Measurements from ENCODE around the gene CHST8.

Gene CHST8

DNA sequence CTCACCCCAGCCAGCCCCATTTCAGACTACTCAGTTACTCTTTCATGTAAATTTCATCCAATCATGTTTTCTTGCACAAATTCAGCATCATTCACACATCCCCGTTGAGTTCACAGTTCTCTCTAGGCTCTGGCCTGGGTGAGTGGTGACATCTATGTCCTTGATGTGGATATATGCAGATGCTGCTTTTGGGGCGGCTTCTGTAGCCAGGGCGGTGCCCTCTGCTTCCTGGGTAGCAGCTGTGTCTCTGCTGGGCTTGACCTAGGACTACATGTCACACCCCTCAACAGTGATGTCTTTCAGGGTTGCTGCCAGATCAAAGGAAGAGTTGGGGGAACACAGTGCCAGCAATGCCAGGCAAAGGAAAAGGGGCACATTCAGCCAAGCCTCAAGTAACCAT, 106.4 kb downstream of the CHST8 start:
- peaks cover 5 to 65% of the 10 kb centered on the region in 2 donors for H3K27me3 Mint-ChIP-seq
- no peaks in the 10 kb centered on the region for H3K36me3 Mint-ChIP-seq (ENCODE audit: insufficient read depth)
- H3K9me3 Mint-ChIP-seq: no peaks in the 10 kb centered on the region
- H3K27ac Mint-ChIP-seq: no peak overlapping the region
- ATAC-seq (replicated peaks) (no peak), DNase-seq (no peak)
- no peaks in the 10 kb centered on the region for H3K4me1 Mint-ChIP-seq (ENCODE audit: low read depth in 2 of 2)
- no peak overlapping the region for H3K4me3 Mint-ChIP-seq

DNA sequence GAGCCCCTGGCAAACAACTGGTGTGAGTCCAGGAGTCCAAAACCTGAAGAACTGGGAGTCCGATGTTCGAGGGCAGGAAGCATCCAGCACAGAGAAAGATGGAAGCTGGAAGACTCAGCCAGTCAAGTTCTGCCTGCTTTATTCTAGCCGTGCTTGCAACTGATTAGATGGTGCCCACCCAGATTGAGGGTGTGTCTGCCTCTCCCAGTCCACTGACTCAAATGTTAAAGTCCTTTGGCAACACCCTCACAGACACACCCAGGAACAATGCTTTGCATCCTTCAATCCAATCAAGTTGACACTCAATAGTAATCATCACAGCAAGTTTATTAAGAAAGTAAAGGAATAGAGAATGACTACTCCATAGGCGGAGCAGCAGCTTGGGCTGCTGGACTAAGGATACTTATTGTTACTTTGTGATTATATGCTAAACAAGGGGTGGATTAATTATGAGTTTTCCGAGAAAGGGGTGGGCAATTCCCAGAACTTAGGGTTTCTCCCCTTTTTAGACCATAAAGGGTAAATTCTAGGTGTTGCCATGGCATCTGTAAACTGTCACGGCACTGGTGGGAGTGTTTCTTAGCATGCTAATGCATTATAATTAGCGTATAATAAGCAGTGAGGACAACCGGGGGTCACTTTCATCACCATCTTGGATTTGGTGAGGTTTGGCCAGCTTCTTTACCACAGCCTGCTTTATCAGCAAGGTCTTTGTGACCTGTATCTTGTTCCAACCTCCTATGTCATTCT, 109.3 kb downstream of the CHST8 start:
- no peaks in the 10 kb centered on the region for H3K4me1 Mint-ChIP-seq (ENCODE audit: low read depth in 2 of 2)
- no peak overlapping the region for H3K27ac Mint-ChIP-seq
- no peaks in the 10 kb centered on the region for H3K36me3 Mint-ChIP-seq (ENCODE audit: insufficient read depth)
- no peaks in the 10 kb centered on the region for H3K9me3 Mint-ChIP-seq
- no peak for ATAC-seq (replicated peaks)
- no peak for DNase-seq
- H3K27me3 Mint-ChIP-seq: peaks cover 16 to 77% of the 10 kb centered on the region in 2 donors
- H3K4me3 Mint-ChIP-seq: no peak overlapping the region

DNA sequence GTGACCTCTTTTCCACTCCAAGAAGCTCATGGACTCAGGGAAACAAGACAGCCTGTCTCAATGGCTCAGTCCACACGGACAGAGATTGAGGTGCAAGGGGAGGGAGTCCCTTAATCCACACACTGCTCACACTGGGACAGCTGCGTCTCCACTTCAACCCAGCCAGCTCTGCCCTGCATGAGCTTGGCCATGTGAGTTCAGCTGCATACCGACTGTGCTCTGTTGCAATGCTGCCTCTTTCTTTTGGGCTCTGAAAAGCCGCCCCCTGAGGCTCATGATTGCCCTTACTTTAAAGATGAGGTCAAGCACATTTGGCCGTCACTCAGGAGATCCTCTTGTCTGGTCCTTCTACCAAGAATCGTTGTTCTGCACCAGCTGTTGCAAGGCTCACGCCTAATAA, 110.1 kb downstream of the CHST8 start:
- Mint-ChIP-seq H3K27me3 (peaks cover 18 to 80% of the 10 kb centered on the region in 2 donors), H3K36me3 (ENCODE audit: insufficient read depth) (no peaks in the 10 kb centered on the region), H3K4me3 (no peak overlapping the region), H3K27ac (no peak overlapping the region), H3K4me1 (ENCODE audit: low read depth in 2 of 2) (no peaks in the 10 kb centered on the region), H3K9me3 (no peaks in the 10 kb centered on the region)
- ATAC-seq (replicated peaks) (no peak), DNase-seq (no peak)

DNA sequence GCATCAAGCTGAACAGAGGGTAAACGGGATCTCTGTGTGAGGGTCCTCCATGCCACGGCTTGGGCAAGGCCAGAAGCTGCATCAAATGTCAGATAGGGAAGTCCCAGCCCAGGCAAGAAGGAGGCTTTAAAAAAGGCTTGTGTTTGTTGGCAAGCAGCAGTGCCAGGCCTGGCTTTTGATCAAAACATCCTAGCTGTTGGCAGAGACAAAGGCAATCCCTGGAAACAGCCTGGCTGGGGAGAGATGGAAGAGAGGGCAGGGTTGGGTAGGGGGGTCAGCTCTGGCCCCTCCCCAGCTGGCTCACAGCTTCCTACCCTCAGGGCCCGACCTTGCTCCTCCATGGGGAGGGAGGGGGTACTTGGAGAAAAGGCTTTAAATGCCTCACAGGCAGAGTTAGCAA, 113.2 kb downstream of the CHST8 start:
- H3K27ac Mint-ChIP-seq: no peak overlapping the region
- H3K4me3 Mint-ChIP-seq: no peak overlapping the region
- no peak for ATAC-seq (replicated peaks)
- no peaks in the 10 kb centered on the region for H3K36me3 Mint-ChIP-seq (ENCODE audit: insufficient read depth)
- H3K9me3 Mint-ChIP-seq: no peaks in the 10 kb centered on the region
- peaks cover 40 to 74% of the 10 kb centered on the region in 2 donors for H3K27me3 Mint-ChIP-seq
- DNase-seq: no peak
- no peaks in the 10 kb centered on the region for H3K4me1 Mint-ChIP-seq (ENCODE audit: low read depth in 2 of 2)

DNA sequence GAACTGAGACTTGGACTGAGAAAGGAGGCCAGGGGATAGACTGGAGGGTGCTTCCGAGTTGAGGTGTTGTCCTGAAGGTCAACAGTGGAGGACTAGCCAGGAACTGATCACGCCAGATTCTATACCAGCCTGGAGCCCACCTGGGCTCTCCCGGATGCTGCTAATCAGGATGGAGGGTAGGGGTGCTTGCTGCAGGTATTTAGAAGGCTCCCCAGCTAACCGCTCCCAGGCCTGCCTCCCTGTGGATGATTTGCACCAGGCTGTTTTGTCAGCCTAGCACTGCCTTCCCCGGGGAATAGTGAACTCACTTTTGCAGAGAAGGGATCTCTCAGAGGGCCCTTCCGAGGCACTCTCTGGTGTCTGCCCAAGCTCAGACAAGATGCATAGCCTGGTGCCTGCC, 114.4 kb downstream of the CHST8 start:
- H3K4me3 Mint-ChIP-seq: no peak overlapping the region

DNA sequence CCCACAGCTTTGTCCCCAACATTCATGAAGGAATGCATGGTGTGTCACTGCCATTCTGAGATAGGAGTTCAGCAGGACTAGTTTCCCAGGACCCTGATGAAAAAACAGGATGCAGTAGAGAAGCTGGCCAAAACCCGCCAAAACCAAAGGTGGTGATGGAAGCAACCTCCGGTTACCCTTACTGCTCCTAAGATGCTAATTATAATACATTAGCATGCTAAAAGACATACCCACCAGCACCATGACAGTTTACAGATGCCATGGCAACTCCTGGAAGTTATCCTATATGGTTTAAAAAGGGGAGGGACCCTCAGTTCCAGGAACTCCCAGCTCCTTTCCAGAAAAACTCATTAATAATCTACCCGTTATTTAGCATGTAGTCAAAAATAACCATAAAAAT, 115.0 kb downstream of the CHST8 start:
- DNase-seq (no peak), ATAC-seq (replicated peaks) (no peak)
- H3K4me3 Mint-ChIP-seq: no peak overlapping the region
- H3K9me3 Mint-ChIP-seq: no peaks in the 10 kb centered on the region
- peaks cover 35 to 60% of the 10 kb centered on the region in 2 donors for H3K27me3 Mint-ChIP-seq
- H3K4me1 Mint-ChIP-seq (ENCODE audit: low read depth in 2 of 2): no peaks in the 10 kb centered on the region
- no peaks in the 10 kb centered on the region for H3K36me3 Mint-ChIP-seq (ENCODE audit: insufficient read depth)
- no peak overlapping the region for H3K27ac Mint-ChIP-seq

More for the DNA sequence above, 114.4 kb downstream of the CHST8 start:
- no peak for ATAC-seq (replicated peaks)
- no peak for DNase-seq
- Mint-ChIP-seq H3K4me1 (ENCODE audit: low read depth in 2 of 2) (no peaks in the 10 kb centered on the region), H3K27me3 (peaks cover 35 to 62% of the 10 kb centered on the region in 2 donors), H3K27ac (no peak overlapping the region), H3K9me3 (no peaks in the 10 kb centered on the region), H3K36me3 (ENCODE audit: insufficient read depth) (no peaks in the 10 kb centered on the region)

DNA sequence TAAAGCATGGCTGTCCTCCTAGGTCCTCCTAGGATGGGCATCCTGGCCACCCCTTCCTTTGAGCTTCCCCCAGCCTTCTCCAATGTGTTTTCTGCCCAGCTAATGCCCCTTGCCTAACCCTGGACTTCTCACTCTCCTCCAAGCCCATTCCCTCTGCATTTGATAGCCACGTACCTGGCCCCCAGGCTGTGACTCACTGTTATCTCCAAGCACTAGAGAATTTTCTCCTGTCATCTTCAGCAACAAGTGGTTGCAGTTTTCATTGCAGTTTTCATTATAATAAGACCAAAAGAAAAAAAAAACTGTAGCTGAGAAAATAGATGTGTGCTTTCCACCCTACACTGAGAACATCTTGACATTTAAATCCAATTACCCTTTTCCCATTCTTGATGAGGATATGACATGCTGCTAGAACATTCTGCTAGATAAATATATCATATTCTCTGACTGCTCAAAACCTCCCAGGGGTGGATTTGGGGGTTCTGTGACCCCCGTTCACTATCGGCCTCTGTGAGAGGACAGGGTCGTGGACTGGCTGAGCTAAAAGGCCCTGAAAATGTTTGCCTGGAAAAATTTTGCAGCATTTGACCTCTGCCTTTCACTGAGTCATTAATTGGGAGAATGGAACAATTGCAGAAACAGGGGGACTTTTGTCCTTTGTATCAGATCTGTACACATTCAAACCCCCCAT, 116.1 kb downstream of the CHST8 start:
- H3K27ac Mint-ChIP-seq: no peak overlapping the region
- H3K27me3 Mint-ChIP-seq: peaks cover 35 to 69% of the 10 kb centered on the region in 2 donors
- ATAC-seq (replicated peaks) (no peak), DNase-seq (no peak)
- H3K36me3 Mint-ChIP-seq (ENCODE audit: insufficient read depth): no peaks in the 10 kb centered on the region
- H3K4me1 Mint-ChIP-seq (ENCODE audit: low read depth in 2 of 2): no peaks in the 10 kb centered on the region
- H3K4me3 Mint-ChIP-seq: no peak overlapping the region
- no peaks in the 10 kb centered on the region for H3K9me3 Mint-ChIP-seq

DNA sequence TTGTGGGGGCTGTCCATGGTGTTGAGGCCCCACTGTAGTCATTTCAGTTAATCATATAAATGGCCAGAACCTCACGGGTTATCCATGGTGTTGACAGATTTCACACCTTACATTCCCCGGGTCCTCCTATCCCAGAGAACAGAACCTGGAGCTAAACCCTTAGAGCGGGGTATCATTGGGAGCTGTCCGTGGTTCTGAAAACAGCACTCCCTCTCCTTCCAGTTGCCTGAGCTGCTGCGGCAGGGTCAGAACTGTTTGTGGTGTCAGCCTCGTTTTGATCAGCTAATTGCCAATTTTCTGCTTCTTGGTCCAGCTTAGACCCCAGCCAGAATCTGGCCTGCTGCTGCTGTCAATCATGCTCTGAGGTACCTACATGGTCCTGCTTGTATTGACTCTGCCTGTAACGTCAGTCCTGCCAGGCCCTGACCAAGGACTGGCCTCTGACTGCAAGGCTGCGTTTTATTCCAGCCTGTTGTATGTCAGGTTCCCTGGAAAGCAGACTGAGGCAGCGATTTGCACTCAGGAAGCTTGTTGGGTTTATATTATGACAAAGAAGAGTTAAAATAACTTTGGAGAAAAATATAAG, 119.2 kb downstream of the CHST8 start:
- Mint-ChIP-seq H3K27me3 (peaks cover 25 to 67% of the 10 kb centered on the region in 2 donors), H3K4me3 (no peak overlapping the region), H3K4me1 (ENCODE audit: low read depth in 2 of 2) (no peaks in the 10 kb centered on the region), H3K27ac (no peak overlapping the region), H3K9me3 (no peaks in the 10 kb centered on the region), H3K36me3 (ENCODE audit: insufficient read depth) (no peaks in the 10 kb centered on the region)
- ATAC-seq (replicated peaks): no peak
- DNase-seq: peak in 1 of 3 experiments; percentile 1

DNA sequence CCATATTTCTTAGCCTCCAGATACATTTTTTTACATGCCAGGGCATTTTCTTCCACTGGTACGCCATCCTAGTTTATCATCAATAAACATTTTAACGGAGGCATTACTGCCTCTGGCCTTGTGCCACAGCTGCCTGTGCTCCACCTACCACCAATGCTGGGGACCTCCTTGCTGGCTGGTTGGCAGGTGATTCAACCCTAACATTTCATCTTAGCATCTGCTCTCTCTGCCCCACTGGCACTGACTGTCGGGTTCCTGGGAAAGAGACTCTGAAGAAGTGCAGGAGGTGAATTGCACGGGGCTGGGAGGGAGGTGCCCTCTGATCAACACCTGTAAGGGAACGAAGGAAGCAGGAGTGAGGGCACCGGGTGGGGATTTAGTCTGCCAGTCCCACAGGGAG, 123.5 kb downstream of the CHST8 start:
- Mint-ChIP-seq H3K27ac (no peak overlapping the region), H3K27me3 (peaks cover 26 to 73% of the 10 kb centered on the region in 2 donors), H3K4me3 (no peak overlapping the region), H3K9me3 (no peaks in the 10 kb centered on the region), H3K4me1 (ENCODE audit: low read depth in 2 of 2) (no peaks in the 10 kb centered on the region), H3K36me3 (ENCODE audit: insufficient read depth) (no peaks in the 10 kb centered on the region)
- ATAC-seq (replicated peaks) (no peak), DNase-seq (no peak)

DNA sequence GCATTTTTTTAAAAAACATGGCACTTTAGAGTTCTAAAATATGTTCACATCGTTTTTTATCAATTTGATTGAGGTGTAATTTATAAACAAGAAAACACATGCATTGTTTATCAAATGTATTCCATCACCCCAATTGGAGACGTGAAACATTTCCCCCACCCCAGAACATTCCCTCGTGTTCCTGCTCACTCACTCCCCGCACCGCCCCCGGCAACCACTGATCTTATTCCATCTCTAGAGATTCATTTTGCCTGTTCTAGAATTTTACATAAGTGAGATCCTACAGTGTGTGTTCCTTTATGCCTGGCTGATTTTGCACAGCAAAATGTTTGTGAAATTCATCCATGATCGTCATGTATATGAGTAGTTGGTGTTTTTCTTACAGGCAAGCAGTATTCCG, 124.4 kb downstream of the CHST8 start:
- H3K4me1 Mint-ChIP-seq (ENCODE audit: low read depth in 2 of 2): no peaks in the 10 kb centered on the region
- no peak overlapping the region for H3K4me3 Mint-ChIP-seq
- H3K9me3 Mint-ChIP-seq: no peaks in the 10 kb centered on the region
- ATAC-seq (replicated peaks) (no peak), DNase-seq (no peak)
- no peak overlapping the region for H3K27ac Mint-ChIP-seq
- peaks cover 26 to 73% of the 10 kb centered on the region in 2 donors for H3K27me3 Mint-ChIP-seq
- H3K36me3 Mint-ChIP-seq (ENCODE audit: insufficient read depth): no peaks in the 10 kb centered on the region

DNA sequence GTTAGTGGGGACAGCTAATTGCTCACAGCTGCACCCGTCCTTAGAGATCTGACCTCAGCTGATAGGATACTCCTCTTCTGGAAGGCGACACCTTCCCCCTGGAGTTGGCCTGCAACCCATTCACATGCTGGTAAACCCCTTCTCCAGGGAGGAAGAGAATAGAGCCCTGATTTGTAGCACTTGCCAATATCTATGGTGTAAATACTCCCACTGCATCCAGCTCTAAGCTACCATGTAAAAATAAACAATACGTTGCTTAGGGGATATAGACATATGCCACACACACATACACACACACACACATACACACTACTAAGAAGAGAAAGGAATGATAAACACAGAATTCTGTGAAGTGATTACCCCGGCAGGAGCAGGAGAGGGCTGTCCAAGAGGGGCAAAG, 125.5 kb downstream of the CHST8 start:
- ATAC-seq (replicated peaks) (no peak), DNase-seq (no peak)
- Mint-ChIP-seq H3K36me3 (ENCODE audit: insufficient read depth) (no peaks in the 10 kb centered on the region), H3K4me1 (ENCODE audit: low read depth in 2 of 2) (no peaks in the 10 kb centered on the region), H3K27me3 (peaks cover 26 to 68% of the 10 kb centered on the region in 2 donors), H3K4me3 (no peak overlapping the region), H3K9me3 (no peaks in the 10 kb centered on the region), H3K27ac (no peak overlapping the region)

DNA sequence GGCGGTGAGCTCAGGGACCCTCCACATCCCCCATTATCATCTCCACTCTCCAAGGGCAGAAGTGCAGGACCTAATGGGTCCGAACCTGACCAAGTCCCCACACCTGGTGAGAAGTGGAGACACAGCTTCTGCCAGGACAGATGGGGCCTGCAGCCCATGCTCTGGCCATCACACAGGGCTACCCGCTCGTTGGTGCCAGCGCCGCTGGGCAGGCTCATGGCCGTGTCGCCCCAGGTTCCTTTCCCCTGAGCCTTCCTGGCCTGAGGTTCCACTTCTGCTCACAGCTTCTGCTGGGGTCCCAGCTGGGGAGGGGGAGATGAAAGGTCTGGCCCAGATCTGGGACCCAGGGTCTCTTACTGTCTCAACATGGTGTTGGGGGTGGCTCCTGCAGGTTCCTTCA, 126.5 kb downstream of the CHST8 start:
- ATAC-seq (replicated peaks) (no peak), DNase-seq (no peak)
- H3K9me3 Mint-ChIP-seq: no peaks in the 10 kb centered on the region
- no peaks in the 10 kb centered on the region for H3K4me1 Mint-ChIP-seq (ENCODE audit: low read depth in 2 of 2)
- no peaks in the 10 kb centered on the region for H3K36me3 Mint-ChIP-seq (ENCODE audit: insufficient read depth)
- H3K27ac Mint-ChIP-seq: no peak overlapping the region
- no peak overlapping the region for H3K4me3 Mint-ChIP-seq
- H3K27me3 Mint-ChIP-seq: peaks cover 26 to 64% of the 10 kb centered on the region in 2 donors

DNA sequence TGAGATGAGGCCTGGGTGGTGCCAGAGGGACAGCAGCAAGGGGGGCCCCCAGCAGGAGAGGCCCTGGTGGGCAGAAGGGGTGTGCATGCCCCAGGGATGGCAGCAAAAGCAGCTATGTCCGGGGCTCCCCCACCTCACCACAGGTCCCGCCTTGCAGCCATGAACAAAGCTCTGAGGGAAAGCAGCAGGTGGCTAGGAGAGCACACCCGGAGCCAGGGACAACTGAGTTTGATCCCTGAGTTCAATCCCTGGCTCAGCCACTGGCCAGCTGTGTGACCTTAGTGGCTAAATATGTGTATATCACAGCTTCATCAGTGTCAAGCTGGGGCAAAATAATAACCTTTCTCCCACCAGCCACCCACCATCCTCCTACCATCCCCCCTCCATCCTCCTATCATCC, 127.3 kb downstream of the CHST8 start:
- Mint-ChIP-seq H3K9me3 (no peaks in the 10 kb centered on the region), H3K4me1 (ENCODE audit: low read depth in 2 of 2) (no peaks in the 10 kb centered on the region), H3K36me3 (ENCODE audit: insufficient read depth) (no peaks in the 10 kb centered on the region), H3K27ac (no peak overlapping the region), H3K4me3 (no peak overlapping the region), H3K27me3 (peaks cover 26 to 60% of the 10 kb centered on the region in 2 donors)
- ATAC-seq (replicated peaks) (no peak), DNase-seq (no peak)

DNA sequence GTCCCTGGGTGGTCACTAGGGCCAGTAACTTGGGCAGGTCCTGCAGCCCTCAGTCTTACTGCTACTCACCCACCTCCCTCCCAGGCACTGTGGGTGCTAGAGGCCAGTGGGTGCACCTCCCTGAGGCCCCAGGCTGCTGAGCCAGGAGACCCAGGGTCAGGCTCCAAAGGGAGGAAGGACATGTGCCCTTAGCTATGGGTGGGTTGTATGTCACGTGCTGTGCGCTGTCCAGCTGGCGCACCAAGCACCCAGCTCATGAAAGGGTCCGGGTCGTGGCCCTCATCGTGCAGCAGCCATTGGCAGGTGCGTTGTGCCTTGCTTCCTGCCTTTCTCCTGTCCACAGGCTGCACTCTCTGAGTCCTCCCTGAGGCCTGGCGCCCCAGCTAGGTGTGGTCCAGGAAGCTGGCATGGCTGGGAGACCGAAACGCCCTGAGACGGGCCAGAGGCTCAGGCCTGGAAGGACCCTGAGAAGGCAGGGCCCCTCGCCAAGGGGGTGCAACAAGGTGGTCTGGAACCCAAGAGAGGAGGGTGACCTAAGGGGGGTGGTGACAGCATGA, 127.9 kb downstream of the CHST8 start:
- no peak for ATAC-seq (replicated peaks)
- peaks cover 26 to 61% of the 10 kb centered on the region in 2 donors for H3K27me3 Mint-ChIP-seq
- no peak overlapping the region for H3K27ac Mint-ChIP-seq
- H3K36me3 Mint-ChIP-seq (ENCODE audit: insufficient read depth): no peaks in the 10 kb centered on the region
- no peak for DNase-seq
- no peaks in the 10 kb centered on the region for H3K4me1 Mint-ChIP-seq (ENCODE audit: low read depth in 2 of 2)
- H3K4me3 Mint-ChIP-seq: no peak overlapping the region
- H3K9me3 Mint-ChIP-seq: no peaks in the 10 kb centered on the region
